Calu3 (cell line): ENCODE results near the gene RACK1. TPM values are rescaled to one million over a fixed set of nuclear protein-coding genes. Genes with fewer than 3 reads are reported as not detected.
A peak's percentile ranks its signal among the peaks of the same experiment; 100 is the strongest.

Experiments
- BruUV-seq: library from RNA; stranded (reverse); fragments of 400-500 nt; replicated peaks from 2 replicates; lab custom pipeline; 2021; lab: Mats Ljungman, UMichigan
- CTCF ChIA-PET: fragments of 300-600 bp; sonication (Branson Sonifier 250); formaldehyde crosslinking; loops from one replicate; lab custom pipeline; 2022; ENCODE audit warnings: antibody characterized with exemption; lab: Charles Lee
- DNase-seq: peaks from one replicate; pipeline ENCODE4 v3.0.0; 2022
- H3K27ac Mint-ChIP-seq: one replicate; pipeline ENCODE4 v1.8.0; 2022; ENCODE audit warnings: mixed read lengths; ENCODE audit not compliant: unreplicated experiment
- H3K27me3 Mint-ChIP-seq: one replicate; pipeline ENCODE4 v1.8.0; 2022; ENCODE audit warnings: mixed read lengths; ENCODE audit not compliant: unreplicated experiment
- H3K36me3 Mint-ChIP-seq: one replicate; pipeline ENCODE4 v1.8.0; 2022; ENCODE audit warnings: mild to moderate bottlenecking, moderate library complexity, mixed read lengths; ENCODE audit not compliant: insufficient read depth, unreplicated experiment
- H3K4me1 Mint-ChIP-seq: one replicate; pipeline ENCODE4 v1.8.0; 2022; ENCODE audit warnings: mild to moderate bottlenecking, low read depth, mixed read lengths; ENCODE audit not compliant: unreplicated experiment
- H3K4me3 Mint-ChIP-seq: one replicate; pipeline ENCODE4 v1.8.0; 2022; ENCODE audit warnings: mild to moderate bottlenecking, low read depth, moderate library complexity, mixed read lengths; ENCODE audit not compliant: unreplicated experiment
- H3K9me3 Mint-ChIP-seq: one replicate; pipeline ENCODE4 v1.8.0; 2022; ENCODE audit warnings: low read depth, mixed read lengths; ENCODE audit not compliant: unreplicated experiment
- CTCF ChIP-seq: fragments of 200-600 bp; IDR thresholded peaks from one replicate; pipeline ENCODE4 v1.8.0; 2022; ENCODE audit warnings: antibody characterized with exemption; ENCODE audit not compliant: unreplicated experiment
- intact Hi-C: fragments of 100-400 bp; cut with micrococcal nuclease; formaldehyde crosslinking; loops from one replicate; pipeline ENCODE4 v1.10.0; 2022; ENCODE audit not compliant: unreplicated experiment
- total RNA-seq: library from RNA; stranded (reverse); gene quantifications from 2 replicates; pipeline ENCODE4 v1.2.3, GENCODE V29; 2022

The RACK1 gene
- total RNA-seq, 1 experiment from 2014 or later = 1,946 TPM

GRCh38 chr5:181243018-181243563 lies 615 bp downstream of the RACK1 start:
- no peak for DNase-seq
- H3K9me3 Mint-ChIP-seq = no peaks in the 10 kb centered on the region
- H3K27ac Mint-ChIP-seq = peak overlapping the region; percentile 99
- no peaks in the 10 kb centered on the region for H3K27me3 Mint-ChIP-seq
- intact Hi-C loops = no loop called here
- no peak for TF ChIP-seq CTCF
- TSS peak; percentile 61 for BruUV-seq
- H3K4me1 Mint-ChIP-seq = peaks cover 43% of the 10 kb centered on the region
- H3K36me3 Mint-ChIP-seq = peaks cover 100% of the 10 kb centered on the region
- H3K4me3 Mint-ChIP-seq = peak overlapping the region; percentile 76
- CTCF ChIA-PET = interaction anchor here (1.1 kb wide), 1 partner anchor 59 kb away, joined by 3 read pairs; no protein-coding TSS in a partner anchor

GRCh38 chr5:181242031-181242451 lies 1.7 kb downstream of the RACK1 start:
- peak overlapping the region; percentile 76 for H3K4me3 Mint-ChIP-seq
- TF ChIP-seq CTCF = no peak
- intact Hi-C loops = no loop called here
- BruUV-seq = no TSS peak
- no peaks in the 10 kb centered on the region for H3K27me3 Mint-ChIP-seq
- H3K36me3 Mint-ChIP-seq = peaks cover 100% of the 10 kb centered on the region
- H3K4me1 Mint-ChIP-seq = peaks cover 43% of the 10 kb centered on the region
- no peaks in the 10 kb centered on the region for H3K9me3 Mint-ChIP-seq
- CTCF ChIA-PET = no interaction called here
- no peak for DNase-seq
- peak overlapping the region; percentile 99 for H3K27ac Mint-ChIP-seq

- peak overlapping the region; percentile 99 for H3K27ac Mint-ChIP-seq
- no peak for DNase-seq
- H3K4me1 Mint-ChIP-seq = peaks cover 43% of the 10 kb centered on the region
- CTCF ChIA-PET = no interaction called here
- H3K27me3 Mint-ChIP-seq = no peaks in the 10 kb centered on the region
- BruUV-seq = no TSS peak
- peaks cover 100% of the 10 kb centered on the region for H3K36me3 Mint-ChIP-seq
- intact Hi-C loops = no loop called here
- no peak for TF ChIP-seq CTCF
- no peaks in the 10 kb centered on the region for H3K9me3 Mint-ChIP-seq
- H3K4me3 Mint-ChIP-seq = peak overlapping the region; percentile 76
Observed at GRCh38 chr5:181241393-181241975, 2.2 kb downstream of the RACK1 start.

- no peak for TF ChIP-seq CTCF
- intact Hi-C loops = no loop called here
- Mint-ChIP-seq H3K4me1 (peaks cover 30% of the 10 kb centered on the region), H3K4me3 (no peak overlapping the region), H3K36me3 (peaks cover 100% of the 10 kb centered on the region), H3K27ac (peak overlapping the region; percentile 15), H3K27me3 (no peaks in the 10 kb centered on the region), H3K9me3 (no peaks in the 10 kb centered on the region)
- no peak for DNase-seq
- BruUV-seq = no TSS peak
- CTCF ChIA-PET = no interaction called here
Observed at GRCh38 chr5:181239062-181239663, 4.5 kb downstream of the RACK1 start.
